HEK293 (cell line): ENCODE data around the gene HMGB3.

Experiments
- CTCF ChIA-PET: fragments of 350-600 bp; formaldehyde crosslinking; extraction: SDS; loops from one replicate; lab custom pipeline; 2021; ENCODE audit warnings: antibody characterized with exemption; lab: Yijun Ruan, JAX
- POLR2A ChIA-PET: fragments of 300-600 bp; formaldehyde crosslinking; extraction: SDS; loops from one replicate; lab custom pipeline; 2020; ENCODE audit warnings: antibody characterized with exemption, inconsistent platforms; lab: Yijun Ruan, JAX
- H3K27ac ChIP-seq: fragments of 200-500 bp; sonication (Bioruptor generic); 2 replicates; pipeline ENCODE4 v1.5.1; 2014; ENCODE audit warnings: low read depth, low read length, control low read depth, inconsistent platforms; ENCODE audit errors: extremely low read depth
- H3K36me3 ChIP-seq, 2 experiments: fragments of 200-500 bp in 1 of 2; sonication (Bioruptor generic) in 1 of 2; 1 replicate in 1 of 2; 2 replicates in 1 of 2; pipeline ENCODE4 v1.5.1; 2014 to 2017; ENCODE audit warnings: inconsistent platforms in 2 of 2, low read length in 2 of 2; ENCODE audit not compliant: control insufficient read depth in 2 of 2, insufficient read depth in 1 of 2
- H3K4me1 ChIP-seq: fragments of 200-500 bp; sonication (Bioruptor generic); 2 replicates; pipeline ENCODE4 v1.5.1; 2014; ENCODE audit warnings: mild to moderate bottlenecking, low read length, inconsistent platforms; ENCODE audit not compliant: control insufficient read depth, insufficient read depth
- H3K4me3 ChIP-seq: 2 replicates; pipeline ENCODE4 v1.5.1; 2011; ENCODE audit warnings: low read depth, mild to moderate bottlenecking, control low read depth, low read length, moderate library complexity
- H3K9me3 ChIP-seq: fragments of 200-500 bp; sonication (Bioruptor generic); 2 replicates; pipeline ENCODE4 v1.5.1; 2014; ENCODE audit warnings: low read depth, low read length, inconsistent platforms; ENCODE audit not compliant: control insufficient read depth, insufficient read depth
- AEBP2 ChIP-seq: fragments of 450-650 bp; formaldehyde crosslinking; IDR thresholded peaks from 2 replicates; pipeline ENCODE4 v1.5.1; 2016; ENCODE audit warnings: missing biosample characterization, missing genetic modification characterization, borderline replicate concordance
- CTCF ChIP-seq: fragments of 450-650 bp; formaldehyde crosslinking; IDR thresholded peaks from 2 replicates; pipeline ENCODE4 v1.5.1; 2016; ENCODE audit warnings: missing biosample characterization, missing genetic modification characterization
- FEZF1 ChIP-seq: fragments of 450-650 bp; formaldehyde crosslinking; IDR thresholded peaks from 2 replicates; pipeline ENCODE4 v1.5.1; 2016; ENCODE audit warnings: missing biosample characterization, missing genetic modification characterization
- REPIN1 ChIP-seq: fragments of 450-650 bp; formaldehyde crosslinking; IDR thresholded peaks from 2 replicates; pipeline ENCODE4 v1.5.1; 2017; ENCODE audit warnings: missing biosample characterization, missing genetic modification characterization, low read depth
- SP3 ChIP-seq: fragments of 450-650 bp; formaldehyde crosslinking; IDR thresholded peaks from 2 replicates; pipeline ENCODE4 v1.5.1; 2016; ENCODE audit warnings: missing biosample characterization, missing genetic modification characterization
- TCF7L2 ChIP-seq: IDR thresholded peaks from 2 replicates; pipeline ENCODE4 v1.6.1; 2011; ENCODE audit warnings: low read depth, mild to moderate bottlenecking, inconsistent platforms, low read length, moderate library complexity, borderline replicate concordance
- ZBTB8A ChIP-seq: fragments of 450-650 bp; formaldehyde crosslinking; IDR thresholded peaks from 2 replicates; pipeline ENCODE4 v1.5.1; 2016; ENCODE audit warnings: missing biosample characterization, missing genetic modification characterization
- ZFP3 ChIP-seq: fragments of 450-650 bp; formaldehyde crosslinking; IDR thresholded peaks from 2 replicates; pipeline ENCODE4 v1.5.1; 2016; ENCODE audit warnings: low read depth, missing biosample characterization, missing genetic modification characterization
- ZFP37 ChIP-seq: fragments of 450-650 bp; formaldehyde crosslinking; IDR thresholded peaks from 2 replicates; pipeline ENCODE4 v1.5.1; 2016; ENCODE audit warnings: missing biosample characterization, missing genetic modification characterization
- ZFP41 ChIP-seq: fragments of 450-650 bp; formaldehyde crosslinking; IDR thresholded peaks from 2 replicates; pipeline ENCODE4 v1.5.1; 2016; ENCODE audit warnings: missing biosample characterization, missing genetic modification characterization, borderline replicate concordance
- ZNF114 ChIP-seq: fragments of 450-650 bp; formaldehyde crosslinking; IDR thresholded peaks from 2 replicates; pipeline ENCODE4 v1.5.0; 2017; ENCODE audit warnings: missing biosample characterization, missing genetic modification characterization
- ZNF169 ChIP-seq: fragments of 450-650 bp; formaldehyde crosslinking; IDR thresholded peaks from 2 replicates; pipeline ENCODE4 v1.5.1; 2016; ENCODE audit warnings: missing biosample characterization, missing genetic modification characterization
- ZNF223 ChIP-seq: fragments of 450-650 bp; formaldehyde crosslinking; IDR thresholded peaks from 2 replicates; pipeline ENCODE4 v1.5.1; 2016; ENCODE audit warnings: missing biosample characterization, missing genetic modification characterization
- ZNF37A ChIP-seq: fragments of 450-650 bp; IDR thresholded peaks from 2 replicates; pipeline ENCODE4 v1.5.1; 2018; ENCODE audit warnings: missing biosample characterization, missing genetic modification characterization
- ZNF580 ChIP-seq: fragments of 450-650 bp; formaldehyde crosslinking; IDR thresholded peaks from 2 replicates; pipeline ENCODE4 v1.5.1; 2016; ENCODE audit warnings: missing biosample characterization, missing genetic modification characterization
- ZNF639 ChIP-seq: fragments of 450-650 bp; formaldehyde crosslinking; IDR thresholded peaks from 2 replicates; pipeline ENCODE4 v1.5.1; 2016; ENCODE audit warnings: missing biosample characterization, missing genetic modification characterization
- ZSCAN16 ChIP-seq: fragments of 450-650 bp; formaldehyde crosslinking; IDR thresholded peaks from 2 replicates; pipeline ENCODE4 v1.5.1; 2016; ENCODE audit warnings: missing biosample characterization, missing genetic modification characterization
- ZSCAN5A ChIP-seq: fragments of 450-650 bp; formaldehyde crosslinking; IDR thresholded peaks from 2 replicates; pipeline ENCODE4 v1.5.1; 2016; ENCODE audit warnings: missing biosample characterization, missing genetic modification characterization

HMGB3 gene

GRCh38 chrX:150966742-150967141 lies 16.4 kb upstream of the HMGB3 start:
- POLR2A ChIA-PET, result no interaction called here
- CTCF ChIA-PET, result no interaction called here
- Histone ChIP-seq H3K36me3 (no peaks in the 10 kb centered on the region; a peak in 1 of 3 replicates), H3K27ac (no peak overlapping the region), H3K4me3 (no peak overlapping the region), H3K4me1 (no peaks in the 10 kb centered on the region), H3K9me3 (no peaks in the 10 kb centered on the region)
- TF ChIP-seq AEBP2, result no peak
- TF ChIP-seq ZNF580, result no peak
- no peak for TF ChIP-seq CTCF
- no peak for TF ChIP-seq ZFP3 (tag by site-specific recombination)

- Histone ChIP-seq H3K27ac (no peak overlapping the region), H3K4me3 (no peak overlapping the region), H3K9me3 (no peaks in the 10 kb centered on the region), H3K36me3 (no peaks in the 10 kb centered on the region), H3K4me1 (no peaks in the 10 kb centered on the region)
- POLR2A ChIA-PET, result no interaction called here
- TF ChIP-seq ZNF37A (tag by site-specific recombination) (no peak), ZSCAN16 (tag by site-specific recombination) (no peak), CTCF (no peak), ZBTB8A (tag by site-specific recombination) (no peak), FEZF1 (tag by site-specific recombination) (no peak), ZNF639 (tag by site-specific recombination) (no peak), ZSCAN5A (tag by site-specific recombination) (no peak), ZNF114 (tag by site-specific recombination) (no peak)
- CTCF ChIA-PET, result no interaction called here
Measured at GRCh38 chrX:150967786-150968185, 15.3 kb upstream of the HMGB3 start.

- H3K27ac ChIP-seq, result no peak overlapping the region
- ChIA-PET CTCF (no interaction called here), POLR2A (no interaction called here)
- H3K4me1 ChIP-seq, result no peaks in the 10 kb centered on the region
- H3K9me3 ChIP-seq, result no peaks in the 10 kb centered on the region
- H3K4me3 ChIP-seq, result no peak overlapping the region
- no peaks in the 10 kb centered on the region for H3K36me3 ChIP-seq
- TF ChIP-seq TCF7L2, result no peak
- TF ChIP-seq SP3 (tag by site-specific recombination), result no peak
- TF ChIP-seq REPIN1, result no peak
- TF ChIP-seq ZFP37 (tag by site-specific recombination), result no peak
- TF ChIP-seq ZNF169 (tag by site-specific recombination), result no peak
- TF ChIP-seq ZNF223, result no peak
- TF ChIP-seq ZFP41 (tag by site-specific recombination), result no peak
- TF ChIP-seq ZSCAN5A (tag by site-specific recombination), result no peak
- TF ChIP-seq ZBTB8A (tag by site-specific recombination), result no peak
Measured at GRCh38 chrX:150968862-150969720, 14.0 kb upstream of the HMGB3 start.
